Measurements from ENCODE around the gene HDAC4.

Gene HDAC4

GRCh38 chr2:239296020-239296932 is 104.5 kb downstream of the HDAC4 start:
- DNase-seq (ENCODE audit: low read depth in 2 of 2): no peak

- DNase-seq (ENCODE audit: low read depth in 2 of 2): no peak
Observed at GRCh38 chr2:239295377-239296019, 105.3 kb downstream of the HDAC4 start.

GRCh38 chr2:239294571-239295054 is 106.2 kb downstream of the HDAC4 start:
- DNase-seq (ENCODE audit: low read depth in 2 of 2): no peak

- peak; percentile 17 to 19 for DNase-seq (ENCODE audit: low read depth in 2 of 2)
Observed at GRCh38 chr2:239293775-239294430, 106.9 kb downstream of the HDAC4 start.

- DNase-seq (ENCODE audit: low read depth in 2 of 2): no peak
Observed at GRCh38 chr2:239292959-239293774, 107.7 kb downstream of the HDAC4 start.

- DNase-seq (ENCODE audit: low read depth in 2 of 2): no peak
Observed at GRCh38 chr2:239292531-239292930, 108.3 kb downstream of the HDAC4 start.

DNA sequence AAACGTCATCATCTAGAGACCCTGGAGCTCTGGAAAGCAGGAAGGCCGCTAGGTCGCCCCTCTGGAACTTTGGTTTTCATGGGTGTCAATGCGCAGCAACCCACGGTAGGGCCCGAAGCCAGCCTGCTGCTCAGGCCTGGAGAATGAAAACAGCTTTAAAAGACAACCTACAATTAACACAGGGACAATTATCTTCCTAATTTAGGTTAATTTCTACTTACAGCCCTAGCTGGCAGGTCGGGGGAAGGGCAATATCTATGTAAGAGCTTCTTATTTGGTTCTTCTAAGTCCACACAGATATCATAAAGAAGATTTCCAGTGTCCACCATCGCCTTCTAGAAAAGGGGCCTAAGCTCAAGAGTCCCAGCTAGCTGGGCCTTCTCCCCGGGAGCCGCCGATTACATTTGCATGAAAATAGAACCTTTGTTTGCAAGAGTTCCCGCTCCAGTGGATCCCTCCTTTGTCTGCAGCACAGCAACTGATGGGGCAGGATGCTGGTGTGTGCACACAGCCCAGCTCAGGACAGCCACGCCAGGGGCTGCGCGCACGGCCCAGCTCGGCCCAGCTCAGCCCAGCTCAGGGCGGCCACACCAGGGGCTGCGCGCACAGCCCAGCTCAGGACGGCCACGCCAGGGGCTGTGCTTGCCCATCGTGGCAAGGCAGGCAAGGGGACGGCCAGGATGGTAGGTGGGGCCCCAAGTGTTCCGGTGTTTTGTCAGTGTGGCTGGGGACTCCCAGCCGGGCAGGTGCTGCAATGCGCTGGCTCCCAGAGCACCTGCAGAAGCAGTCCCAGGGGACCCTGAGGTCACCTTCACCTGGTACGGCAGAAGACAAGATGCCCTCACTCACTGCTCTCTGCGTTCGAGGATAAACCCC is 109.1 kb downstream of the HDAC4 start:
- DNase-seq (ENCODE audit: low read depth in 2 of 2): no peak

DNA sequence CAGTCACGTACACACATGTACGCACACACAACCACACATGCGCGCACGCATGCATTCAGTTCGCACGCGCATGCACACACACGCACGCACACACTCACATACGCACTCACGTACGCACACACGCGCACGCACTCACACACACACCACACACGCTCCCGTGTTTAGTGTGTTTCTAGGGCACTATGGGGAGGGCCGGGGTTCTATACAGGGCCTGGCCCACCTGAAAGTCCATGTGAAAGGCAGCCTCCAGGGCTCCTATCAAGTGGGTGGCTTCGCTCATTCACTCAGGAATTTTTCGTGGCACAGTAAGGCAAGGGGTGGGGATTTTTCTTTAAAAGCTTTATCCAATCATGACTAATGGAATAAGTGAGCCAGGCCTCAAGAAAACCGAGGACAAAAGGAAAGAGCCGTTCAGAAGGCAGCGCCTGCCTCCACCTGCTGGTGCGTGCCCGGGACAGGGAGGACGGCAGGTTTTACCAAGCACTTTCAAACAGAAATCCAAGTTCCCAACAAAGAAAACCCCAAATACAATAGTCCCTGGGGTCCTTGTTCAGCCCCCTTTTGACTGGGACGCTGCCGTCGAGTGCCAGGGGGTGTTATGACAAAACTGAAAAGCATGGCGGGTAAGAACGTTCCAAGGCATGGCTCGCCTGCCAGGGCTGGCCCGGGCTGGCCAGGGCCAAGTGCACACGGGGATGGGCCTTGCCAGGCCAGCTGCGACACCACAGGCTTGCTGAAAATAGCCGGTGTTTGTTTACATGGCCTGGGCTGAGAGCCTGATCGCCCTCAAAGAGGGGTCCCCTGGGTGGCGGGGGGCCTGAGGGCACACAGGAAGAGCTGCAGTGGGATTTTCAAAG is 110.0 kb downstream of the HDAC4 start:
- DNase-seq (ENCODE audit: low read depth in 2 of 2): no peak

DNA sequence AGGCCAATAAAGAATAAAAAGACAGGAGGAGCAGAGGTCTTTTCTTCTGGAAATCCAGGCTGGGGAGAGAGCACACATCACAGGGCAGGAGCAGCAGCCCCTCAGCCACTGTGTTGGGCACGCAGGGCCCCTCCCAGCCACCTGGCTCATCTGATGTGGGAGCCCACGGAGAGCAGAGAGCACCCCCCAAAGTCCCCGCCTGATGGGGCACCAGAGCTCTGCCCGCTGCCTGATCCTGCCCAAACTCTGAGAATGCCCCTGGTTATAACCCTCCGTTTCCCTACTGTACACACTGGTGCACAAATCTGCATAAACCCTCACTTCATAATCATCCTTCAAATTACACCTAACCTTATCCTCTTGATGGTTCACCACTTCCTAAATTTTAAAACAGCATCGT is 111.3 kb downstream of the HDAC4 start:
- DNase-seq (ENCODE audit: low read depth in 2 of 2): no peak

- no peak for DNase-seq (ENCODE audit: low read depth in 2 of 2)
Observed at GRCh38 chr2:239288951-239289511, 111.8 kb downstream of the HDAC4 start.

GRCh38 chr2:239288237-239288636 is 112.6 kb downstream of the HDAC4 start:
- DNase-seq (ENCODE audit: low read depth in 2 of 2): no peak

DNA sequence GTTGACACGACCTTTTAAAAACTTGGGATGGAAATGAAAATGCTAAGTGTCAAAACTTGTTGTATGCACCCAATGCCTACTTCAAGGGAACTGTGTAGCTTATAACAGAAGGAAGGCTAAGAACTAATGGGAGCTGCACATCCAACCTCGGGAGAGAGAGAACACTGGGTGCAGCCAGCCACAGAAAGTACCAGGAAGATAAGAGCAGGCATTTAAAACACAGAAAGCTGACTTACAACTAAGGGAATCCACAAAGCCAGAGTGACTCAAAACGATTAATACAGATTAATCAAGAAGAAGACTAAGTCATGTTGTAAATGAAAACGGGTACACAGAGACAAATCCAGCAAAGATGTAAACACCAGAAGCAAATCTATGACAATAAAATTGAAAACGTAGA is 113.4 kb downstream of the HDAC4 start:
- no peak for DNase-seq (ENCODE audit: low read depth in 2 of 2)

GRCh38 chr2:239286901-239287300 is 113.9 kb downstream of the HDAC4 start:
- no peak for DNase-seq (ENCODE audit: low read depth in 2 of 2)

DNA sequence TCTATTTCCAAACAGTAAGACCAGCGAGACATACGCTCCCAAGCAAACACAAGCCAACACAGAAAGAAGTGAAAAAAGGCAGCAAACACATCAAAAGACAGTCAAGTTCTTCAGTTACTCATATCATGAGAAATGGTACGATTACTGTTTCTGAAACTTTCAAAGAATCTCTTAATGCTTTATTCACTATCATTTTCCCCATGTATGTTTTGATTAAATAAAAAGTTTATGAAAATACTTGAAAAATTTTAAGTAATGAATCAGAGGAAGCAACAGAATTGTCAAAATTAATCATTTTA is 114.9 kb downstream of the HDAC4 start:
- no peak for DNase-seq (ENCODE audit: low read depth in 2 of 2)

DNA sequence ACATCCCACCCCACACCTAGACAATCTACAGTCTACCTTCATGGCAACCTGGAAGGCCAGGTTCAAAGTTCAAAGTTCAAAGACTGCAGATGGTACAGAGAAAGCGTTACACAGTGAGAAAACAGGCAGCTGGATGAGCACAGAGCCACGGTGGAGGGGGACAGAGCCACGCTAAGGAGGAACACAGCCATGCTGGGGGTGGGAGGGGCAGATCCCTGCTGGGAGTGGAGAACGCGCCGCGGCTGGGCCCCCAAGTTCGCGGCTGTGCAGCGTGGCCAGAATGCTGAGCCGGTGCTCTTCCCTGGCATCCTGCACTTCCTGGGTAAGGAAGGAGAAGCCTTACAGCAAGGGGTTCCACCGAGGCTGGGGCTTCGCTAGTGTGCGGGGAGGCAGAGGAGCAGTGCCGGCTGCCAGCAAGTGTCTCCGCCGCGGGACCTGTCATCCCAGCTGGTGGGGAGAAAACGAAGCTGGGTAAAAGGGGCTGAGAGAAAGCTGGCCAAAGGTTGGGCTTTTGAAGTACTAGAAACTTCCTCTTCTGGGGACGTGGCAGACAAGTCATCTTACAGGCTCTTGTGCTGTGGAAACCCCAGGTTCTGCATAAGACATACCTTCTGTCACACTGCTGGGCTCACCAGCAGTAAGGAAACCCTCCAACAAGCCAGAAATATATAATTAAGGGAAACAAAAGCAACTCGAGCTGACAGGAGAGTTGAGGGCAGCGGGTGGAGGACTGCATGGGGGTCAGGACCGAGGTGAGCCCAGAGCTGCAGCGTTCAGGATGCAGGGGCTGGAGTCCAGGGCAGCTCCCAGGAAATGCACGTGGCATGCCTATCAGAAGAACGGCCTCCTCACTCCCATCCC is 115.5 kb downstream of the HDAC4 start:
- no peak for DNase-seq (ENCODE audit: low read depth in 2 of 2)

GRCh38 chr2:239283961-239284795 is 116.6 kb downstream of the HDAC4 start:
- DNase-seq (ENCODE audit: low read depth in 2 of 2): no peak

DNA sequence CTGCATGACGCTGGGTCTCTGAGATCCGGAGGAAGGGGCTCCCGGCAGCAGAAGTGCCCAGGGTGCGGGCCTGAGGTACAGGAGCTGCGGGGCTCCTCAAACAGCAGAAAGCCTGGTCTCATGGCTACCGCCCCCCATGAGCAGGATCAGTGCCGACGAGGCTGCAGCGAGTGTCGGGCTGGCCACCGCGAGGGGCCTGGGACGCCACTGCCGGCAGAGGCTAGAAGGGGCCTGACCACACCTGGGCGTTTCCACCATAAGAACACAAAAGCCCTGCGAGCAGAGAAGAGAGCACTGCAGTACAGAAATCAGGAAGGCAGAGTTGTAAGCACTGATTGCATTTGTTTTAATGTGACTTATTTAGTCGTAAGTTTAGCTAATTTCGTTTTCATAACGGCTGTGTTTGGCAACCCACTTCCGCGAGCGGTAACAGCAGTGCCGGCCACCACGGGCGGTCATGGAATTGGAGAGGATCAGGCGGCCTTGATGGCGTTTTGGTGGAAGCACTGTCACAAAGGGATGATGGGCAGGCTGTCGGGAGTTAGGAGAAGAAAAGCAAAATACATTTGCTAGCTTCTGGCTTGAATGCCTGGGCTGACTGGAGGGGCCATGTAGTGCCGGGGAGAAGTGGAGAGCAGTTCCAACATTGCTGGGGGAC is 117.4 kb downstream of the HDAC4 start:
- DNase-seq (ENCODE audit: low read depth in 2 of 2): no peak
